ENCODE results near the gene NT5C2.

NT5C2 gene

DNA sequence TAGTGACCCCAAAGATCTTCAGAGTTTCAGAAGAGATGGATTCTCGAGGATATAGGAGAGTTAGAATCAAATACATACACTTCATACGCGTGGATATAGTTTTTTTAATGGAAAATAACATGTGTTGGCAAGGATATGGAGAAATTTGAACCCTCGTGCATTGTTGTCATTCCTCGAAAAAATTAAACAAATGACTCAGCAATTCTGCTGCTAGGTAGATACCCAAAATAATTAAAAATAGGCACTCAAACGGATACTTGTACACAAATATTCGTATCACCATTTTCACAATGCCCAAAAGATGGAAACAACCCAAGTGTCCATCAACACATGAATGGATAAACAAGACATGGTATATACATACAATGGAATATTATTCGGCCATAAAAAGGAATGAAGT is 5.6 kb upstream of the NT5C2 start:
- H3K4me3 ChIP-seq (ENCODE audit: low read depth, low read length): no peak overlapping the region
- no peak for TF ChIP-seq CTCF (IDR thresholded peaks at IDR 0.05; ENCODE audit: low read depth, low read length, missing control alignments)
- no peak for DNase-seq (ENCODE audit: low read depth)
- in situ Hi-C loops (cut with HindIII; ENCODE audit: low sequenced_read_pairs): no loop called here

DNA sequence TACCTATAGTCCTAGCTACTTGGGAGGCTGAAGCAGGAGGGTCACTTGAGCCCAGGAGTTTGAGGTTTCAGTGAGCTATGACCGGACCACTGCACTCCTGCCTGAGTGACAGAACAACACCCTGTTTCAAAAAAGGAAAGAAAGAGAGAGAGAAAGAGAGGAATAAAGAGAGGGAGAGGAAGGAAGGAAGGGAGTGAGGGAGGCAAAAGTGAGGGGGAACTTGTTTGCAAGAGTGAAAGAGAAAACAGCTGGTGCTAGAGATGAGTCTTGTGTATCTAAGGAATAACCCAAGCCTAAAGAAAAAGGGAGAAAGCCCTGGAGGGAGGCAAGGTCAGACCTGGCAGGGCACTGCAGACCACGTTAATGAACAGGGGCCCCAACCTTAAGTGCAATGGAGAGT is 4.8 kb upstream of the NT5C2 start:
- TF ChIP-seq CTCF (IDR thresholded peaks at IDR 0.05; ENCODE audit: low read depth, low read length, missing control alignments): no peak
- H3K4me3 ChIP-seq (ENCODE audit: low read depth, low read length): no peak overlapping the region
- in situ Hi-C loops (cut with HindIII; ENCODE audit: low sequenced_read_pairs): no loop called here
- no peak for DNase-seq (ENCODE audit: low read depth)

GRCh38 chr10:103197174-103197573 is 4.1 kb upstream of the NT5C2 start:
- no peak for DNase-seq (ENCODE audit: low read depth)
- TF ChIP-seq CTCF (IDR thresholded peaks at IDR 0.05; ENCODE audit: low read depth, low read length, missing control alignments): no peak
- no peak overlapping the region for H3K4me3 ChIP-seq (ENCODE audit: low read depth, low read length)
- in situ Hi-C loops (cut with HindIII; ENCODE audit: low sequenced_read_pairs): no loop called here

DNA sequence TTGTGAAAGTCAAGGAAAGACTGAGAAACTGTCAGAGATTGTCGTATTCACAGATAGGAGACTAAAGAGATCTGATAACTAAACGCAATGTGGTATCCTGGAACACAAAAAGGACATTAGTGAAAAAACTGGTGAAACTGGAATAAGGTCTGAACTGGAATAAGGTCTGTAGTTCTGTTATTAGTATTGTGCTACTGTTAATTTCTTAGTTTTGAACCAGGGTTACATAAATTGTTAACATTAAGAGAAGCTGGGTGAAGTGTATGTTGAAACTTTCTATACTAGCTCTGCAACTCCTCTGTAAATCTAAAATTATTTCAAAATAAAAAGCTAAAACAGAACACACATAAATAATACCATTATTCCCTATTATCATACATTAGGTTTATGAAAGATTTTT is 3.4 kb upstream of the NT5C2 start:
- in situ Hi-C loops (cut with HindIII; ENCODE audit: low sequenced_read_pairs): no loop called here
- no peak overlapping the region for H3K4me3 ChIP-seq (ENCODE audit: low read depth, low read length)
- no peak for DNase-seq (ENCODE audit: low read depth)
- TF ChIP-seq CTCF (IDR thresholded peaks at IDR 0.05; ENCODE audit: low read depth, low read length, missing control alignments): no peak

DNA sequence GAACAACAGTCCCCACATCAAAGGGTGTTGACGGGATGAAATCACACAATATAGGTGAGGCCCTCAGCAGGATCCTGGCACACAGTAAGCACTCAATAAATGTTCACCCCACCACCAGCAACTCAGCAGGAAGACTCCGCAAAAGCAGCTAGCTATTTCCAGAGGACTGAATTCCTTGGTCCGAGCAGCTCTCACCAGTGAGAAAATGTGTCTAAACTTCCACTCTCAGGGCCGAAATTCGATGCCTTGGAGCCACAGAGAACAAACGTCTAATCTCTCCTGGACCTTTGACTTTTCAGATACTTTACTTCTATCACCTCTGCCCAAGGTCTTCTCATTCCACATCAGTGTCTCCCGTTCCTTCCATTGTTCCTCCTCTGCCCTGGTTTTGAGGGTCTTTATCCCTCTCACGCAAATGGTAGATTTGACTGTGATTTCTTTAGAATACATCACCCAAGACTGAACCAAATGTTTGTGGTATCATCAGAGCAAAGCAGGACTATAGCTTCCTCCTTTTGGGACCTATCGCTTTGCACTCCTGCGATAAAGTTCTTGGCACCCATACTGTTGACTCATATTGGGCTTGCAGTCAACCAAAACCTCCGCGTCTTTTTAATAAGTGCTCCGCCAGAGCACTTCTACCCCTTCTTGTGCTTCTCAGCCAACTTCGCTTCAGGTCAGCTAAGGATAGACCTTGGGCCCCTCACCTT is 903 bp upstream of the NT5C2 start:
- TF ChIP-seq CTCF (IDR thresholded peaks at IDR 0.05; ENCODE audit: low read depth, low read length, missing control alignments): no peak
- no peak overlapping the region for H3K4me3 ChIP-seq (ENCODE audit: low read depth, low read length)
- in situ Hi-C loops (cut with HindIII; ENCODE audit: low sequenced_read_pairs): loop anchor here (5.0 kb wide), 1 partner anchor 47 kb away; no protein-coding TSS in a partner anchor
- peak; percentile 36 for DNase-seq (ENCODE audit: low read depth)

DNA sequence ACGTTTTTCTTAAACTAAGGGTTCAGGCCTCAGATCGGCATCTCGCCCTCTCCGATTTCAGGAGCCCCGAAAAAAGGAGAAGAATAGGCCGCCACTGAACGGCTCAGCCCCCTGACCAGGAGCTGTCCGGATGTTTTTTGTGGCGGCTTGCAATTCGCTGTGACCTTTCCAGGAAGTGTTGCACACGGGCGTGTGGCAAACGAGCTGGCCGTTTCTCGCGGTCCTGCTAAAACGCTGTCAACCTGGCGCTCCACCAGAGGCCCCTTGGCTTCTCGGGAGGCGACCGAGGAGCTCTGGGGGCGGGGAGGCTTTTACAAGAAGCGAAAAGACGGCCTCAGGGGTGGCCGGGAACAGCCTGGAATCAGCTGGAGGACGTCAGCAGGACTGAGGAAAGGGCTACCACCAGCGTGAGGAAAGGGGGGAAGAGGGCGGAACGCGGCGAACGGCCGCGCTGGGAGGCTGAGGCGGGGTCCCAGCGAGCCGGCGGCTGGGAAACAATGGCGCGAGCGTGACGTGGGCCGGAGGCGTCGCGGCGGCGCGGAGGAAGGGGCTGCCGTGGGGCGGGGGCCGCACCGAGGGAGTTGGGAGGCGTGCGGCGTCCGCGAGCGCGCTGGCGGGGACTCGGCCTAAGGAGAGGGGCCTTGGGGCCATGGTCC is 493 bp downstream of the NT5C2 start:
- no peak for TF ChIP-seq CTCF (IDR thresholded peaks at IDR 0.05; ENCODE audit: low read depth, low read length, missing control alignments)
- DNase-seq (ENCODE audit: low read depth): peak; percentile 61
- peak overlapping the region; percentile 86 for H3K4me3 ChIP-seq (ENCODE audit: low read depth, low read length)
- in situ Hi-C loops (cut with HindIII; ENCODE audit: low sequenced_read_pairs): loop anchor here (5.0 kb wide), 1 partner anchor 45 kb away; no protein-coding TSS in a partner anchor
